Right kidney (tissue), 1 donor: ENCODE measurements around the gene MOB3A.

ENCODE experiments used
- DNase-seq: peaks from one replicate; pipeline ENCODE4 v3.0.0-alpha.2; 2016

The MOB3A gene

DNA sequence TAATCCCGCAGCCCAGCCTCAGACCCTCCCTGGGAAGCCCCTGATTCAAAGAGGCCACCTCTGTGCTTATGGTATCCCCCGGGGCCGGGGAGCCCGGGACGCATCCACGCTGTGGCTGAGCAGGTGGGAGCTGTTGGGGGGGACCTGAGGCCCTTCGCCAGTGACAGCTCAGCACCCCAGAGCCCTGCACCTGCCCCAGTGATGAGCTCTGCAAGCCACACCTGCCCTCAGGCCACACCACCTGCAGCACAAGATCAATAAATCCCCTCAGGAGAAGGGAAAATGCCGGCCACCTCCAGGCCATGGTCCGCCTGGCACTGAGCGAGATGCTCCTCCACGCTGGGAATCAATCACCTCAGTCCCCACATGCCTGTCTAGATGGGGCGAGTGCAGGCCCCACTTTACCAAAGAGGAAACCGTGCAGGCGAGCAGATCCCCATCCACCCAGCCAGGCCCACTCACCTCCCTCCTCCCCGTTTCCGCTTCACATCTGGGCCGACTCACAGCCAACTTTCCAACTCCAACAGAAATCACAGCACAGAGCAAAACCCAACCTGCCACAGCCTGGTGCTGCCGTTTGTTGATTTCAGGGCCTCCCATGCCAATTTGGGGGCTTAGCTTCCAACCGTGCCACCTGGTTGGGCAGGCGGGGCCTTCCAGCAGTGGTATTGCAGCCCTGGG lies 12.8 kb downstream of the MOB3A start:
- DNase-seq: no peak

DNA sequence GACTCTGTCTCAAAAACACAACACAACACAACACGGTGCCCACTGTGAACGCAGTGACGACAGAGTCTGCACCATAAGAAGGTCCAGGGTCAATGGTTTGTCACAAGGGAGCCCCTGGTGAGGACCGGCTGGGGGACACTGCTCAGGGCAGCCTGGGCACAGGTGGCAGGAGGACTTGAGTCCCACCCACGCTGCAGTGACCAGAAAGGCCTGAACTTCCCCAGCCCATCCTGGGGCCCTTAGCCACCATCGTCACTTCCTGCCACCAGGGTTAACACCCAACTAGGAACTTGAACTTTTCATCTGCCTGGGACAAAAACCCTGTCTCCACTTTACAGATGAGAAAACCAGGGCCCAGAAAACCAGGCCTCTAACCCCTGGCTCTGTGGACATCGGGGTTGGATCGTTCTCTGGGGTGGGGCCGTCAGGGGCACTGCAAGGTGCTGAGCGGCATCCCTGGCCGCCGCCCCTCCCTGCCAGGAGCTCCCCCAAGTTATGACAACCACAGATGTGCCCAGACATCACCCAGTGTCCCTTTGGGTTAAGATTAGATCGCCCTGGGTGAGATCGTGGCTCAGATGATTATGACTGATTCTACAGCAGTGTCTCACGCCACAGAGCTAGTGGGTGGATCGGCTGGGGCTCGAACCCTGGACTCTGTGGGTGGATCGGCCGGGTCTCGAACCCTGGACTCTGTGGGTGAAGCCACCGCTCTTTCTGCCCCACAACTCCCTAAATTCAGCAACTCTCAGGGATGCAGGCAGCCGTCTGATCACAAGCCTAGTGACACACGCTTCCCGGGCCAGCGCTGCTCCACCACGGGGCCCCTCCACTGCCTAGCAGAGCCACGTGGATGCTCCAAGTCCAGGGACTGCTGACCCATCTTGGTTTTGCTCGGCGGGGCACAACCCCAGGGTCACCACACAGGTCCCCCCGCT lies 14.0 kb downstream of the MOB3A start:
- DNase-seq: no peak

DNA sequence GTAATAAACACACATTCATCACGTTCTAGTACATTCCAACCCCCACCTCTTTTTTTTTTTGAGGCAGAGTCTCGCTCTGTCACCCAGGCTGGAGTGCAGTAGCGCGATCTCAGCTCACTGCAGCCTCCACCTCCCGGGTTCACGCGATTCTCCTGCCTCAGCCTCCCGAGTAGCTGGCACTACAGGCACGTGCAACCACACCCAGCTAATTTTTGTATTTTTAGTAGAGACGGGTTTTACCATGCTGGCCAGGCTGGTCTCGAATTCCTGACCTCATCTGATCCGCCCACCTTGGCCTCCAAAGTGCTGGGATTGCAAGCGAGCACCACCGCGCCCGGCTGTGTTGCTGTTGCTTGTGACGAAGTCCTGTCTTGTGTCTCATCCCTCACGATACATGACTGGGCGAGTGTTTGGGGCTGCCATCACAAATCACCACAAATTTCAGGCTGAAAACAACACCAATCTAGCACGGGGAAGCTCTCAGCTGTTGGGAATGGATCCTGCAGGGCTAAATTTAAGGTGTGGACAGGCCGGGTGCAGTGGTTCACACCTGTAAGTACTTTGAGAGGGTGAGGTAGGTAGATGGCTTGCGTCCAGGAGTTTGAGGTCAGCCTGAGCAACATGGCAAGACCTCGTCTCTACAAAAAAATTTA lies 15.7 kb downstream of the MOB3A start:
- DNase-seq: no peak

DNA sequence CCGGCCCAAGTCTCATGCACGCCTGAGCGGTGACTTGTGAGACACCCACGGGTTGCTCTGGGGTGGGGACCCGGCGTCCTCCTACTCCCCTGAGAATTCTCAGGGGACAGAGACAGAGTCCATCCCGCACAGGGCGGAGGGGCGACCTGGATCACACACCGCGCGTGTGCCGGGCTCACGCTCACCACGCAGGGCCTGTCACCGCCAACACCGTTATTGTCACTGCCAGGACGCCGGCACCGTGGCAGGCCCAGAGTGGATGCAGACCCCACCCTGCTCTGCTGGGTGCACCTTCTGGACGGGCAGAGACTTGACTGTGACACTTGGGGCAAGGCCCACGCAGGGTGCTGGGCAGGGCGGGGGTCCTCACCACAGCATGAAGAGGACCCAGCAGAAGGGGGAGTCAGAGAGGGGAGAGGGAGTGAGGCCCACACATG lies 16.2 kb downstream of the MOB3A start:
- no peak for DNase-seq

DNA sequence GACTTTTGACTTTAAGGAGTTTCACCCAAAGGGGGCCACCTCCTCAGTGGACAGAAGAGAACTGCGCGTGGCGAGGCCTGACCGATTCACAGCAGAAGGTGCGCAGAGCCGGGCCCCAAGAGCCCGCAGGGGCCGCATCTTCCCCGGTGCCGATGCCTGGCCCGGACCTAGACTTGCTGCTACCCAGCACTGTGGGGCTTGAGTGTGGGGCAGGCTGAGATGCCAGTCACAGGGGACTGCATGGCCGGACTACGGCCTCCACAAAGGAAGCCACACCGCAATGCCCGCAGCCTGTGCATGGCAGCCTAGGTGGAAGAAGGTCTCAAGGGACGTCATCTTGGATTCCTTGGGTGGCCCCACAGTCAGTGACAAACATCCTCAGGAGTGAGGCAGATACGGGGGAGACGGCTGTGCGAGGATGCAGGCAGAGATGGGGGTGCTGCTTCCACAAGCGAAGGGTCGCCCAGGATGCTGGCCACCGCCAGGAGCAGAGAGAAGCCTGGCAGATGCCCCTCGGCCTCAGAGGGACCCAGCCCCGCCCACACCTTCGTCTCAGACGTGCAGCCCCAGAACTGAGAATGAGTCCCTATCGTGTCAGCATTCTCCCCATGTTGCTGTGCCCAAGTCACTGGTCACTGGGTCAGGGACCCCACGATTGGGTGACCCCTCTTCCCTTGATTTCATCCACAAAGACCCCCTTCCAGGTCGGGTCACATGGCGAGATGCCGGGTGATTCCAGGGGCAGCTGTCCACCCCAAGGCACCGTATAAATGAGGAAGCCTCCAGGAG lies 16.9 kb downstream of the MOB3A start:
- DNase-seq: no peak

DNA sequence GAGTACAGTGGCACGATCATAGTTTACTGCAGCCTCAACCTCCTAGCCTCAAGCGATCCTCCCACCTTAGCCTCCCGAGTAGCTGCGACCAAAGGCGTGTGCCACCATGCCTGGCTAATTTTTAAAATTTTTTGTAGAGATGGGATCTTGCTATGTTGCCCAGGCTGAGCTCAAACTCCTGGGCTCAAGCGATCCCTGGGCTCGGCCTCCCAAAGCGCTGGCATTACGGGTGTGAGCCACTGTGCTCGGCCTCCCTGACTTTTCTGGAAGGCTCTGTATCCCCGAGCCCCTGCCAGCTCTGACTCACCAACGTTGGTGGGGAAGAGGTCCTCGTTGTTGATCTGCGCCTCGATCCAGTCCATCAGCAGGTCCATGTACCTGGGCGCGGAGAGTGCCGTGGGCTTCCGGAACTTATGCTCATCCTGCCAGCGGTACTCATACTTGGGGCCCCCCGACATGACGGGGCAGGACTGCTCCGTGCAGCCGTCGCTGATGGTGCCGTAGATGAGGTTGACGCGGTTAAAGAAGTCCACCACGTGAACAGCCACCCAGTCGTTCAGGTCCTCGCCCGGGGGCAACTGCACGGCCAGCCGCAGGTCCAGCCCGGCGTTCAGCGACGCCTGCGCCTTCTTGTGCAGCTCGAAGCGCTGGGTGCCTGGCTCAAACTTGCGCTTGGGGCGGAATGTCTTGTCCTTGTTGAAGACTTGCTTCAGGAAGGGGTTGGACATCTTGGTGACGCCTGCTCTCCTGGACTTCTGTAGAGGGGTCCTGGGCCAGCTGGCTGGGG lies 18.1 kb downstream of the MOB3A start:
- no peak for DNase-seq

DNA sequence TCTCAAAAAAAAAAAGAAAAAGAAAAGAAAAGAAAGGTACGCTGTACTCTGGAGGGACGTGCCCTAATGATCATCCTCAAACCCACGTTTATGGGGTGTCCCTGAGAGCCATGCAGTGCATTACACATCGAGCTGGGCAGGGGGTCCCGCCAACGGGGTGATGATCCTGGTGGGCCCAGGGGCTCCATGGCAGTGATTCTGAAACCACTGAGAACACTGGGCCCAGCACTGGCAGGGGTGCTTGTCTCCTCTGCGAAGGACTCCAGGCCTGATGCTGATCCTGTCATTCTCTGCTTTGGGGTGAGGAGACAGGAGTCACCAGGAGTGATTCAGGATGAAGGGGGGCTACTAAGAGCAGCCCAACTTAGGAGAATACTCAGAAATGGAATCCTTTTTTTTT lies 18.7 kb downstream of the MOB3A start:
- DNase-seq: no peak

DNA sequence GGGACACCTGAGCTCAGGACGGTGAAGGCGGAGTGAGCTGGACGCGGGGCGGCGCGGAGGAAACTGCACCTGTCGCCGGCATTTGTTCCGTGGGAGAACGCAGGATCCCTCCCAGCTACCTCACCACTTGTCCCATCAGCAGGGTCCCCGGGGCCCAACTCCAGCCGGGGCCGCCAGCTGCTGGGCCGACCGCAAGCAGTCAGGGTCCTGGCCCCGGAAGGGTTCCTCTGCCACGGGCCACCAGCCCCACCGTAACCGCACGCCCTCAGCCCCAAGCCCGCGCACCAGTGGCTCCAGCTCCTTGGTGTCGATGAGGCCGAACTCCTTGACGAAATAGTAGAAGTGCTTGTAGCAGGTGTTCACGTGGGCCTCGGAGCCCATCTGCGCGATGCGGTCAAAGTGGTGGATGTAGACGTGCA lies 19.6 kb downstream of the MOB3A start:
- DNase-seq: no peak

DNA sequence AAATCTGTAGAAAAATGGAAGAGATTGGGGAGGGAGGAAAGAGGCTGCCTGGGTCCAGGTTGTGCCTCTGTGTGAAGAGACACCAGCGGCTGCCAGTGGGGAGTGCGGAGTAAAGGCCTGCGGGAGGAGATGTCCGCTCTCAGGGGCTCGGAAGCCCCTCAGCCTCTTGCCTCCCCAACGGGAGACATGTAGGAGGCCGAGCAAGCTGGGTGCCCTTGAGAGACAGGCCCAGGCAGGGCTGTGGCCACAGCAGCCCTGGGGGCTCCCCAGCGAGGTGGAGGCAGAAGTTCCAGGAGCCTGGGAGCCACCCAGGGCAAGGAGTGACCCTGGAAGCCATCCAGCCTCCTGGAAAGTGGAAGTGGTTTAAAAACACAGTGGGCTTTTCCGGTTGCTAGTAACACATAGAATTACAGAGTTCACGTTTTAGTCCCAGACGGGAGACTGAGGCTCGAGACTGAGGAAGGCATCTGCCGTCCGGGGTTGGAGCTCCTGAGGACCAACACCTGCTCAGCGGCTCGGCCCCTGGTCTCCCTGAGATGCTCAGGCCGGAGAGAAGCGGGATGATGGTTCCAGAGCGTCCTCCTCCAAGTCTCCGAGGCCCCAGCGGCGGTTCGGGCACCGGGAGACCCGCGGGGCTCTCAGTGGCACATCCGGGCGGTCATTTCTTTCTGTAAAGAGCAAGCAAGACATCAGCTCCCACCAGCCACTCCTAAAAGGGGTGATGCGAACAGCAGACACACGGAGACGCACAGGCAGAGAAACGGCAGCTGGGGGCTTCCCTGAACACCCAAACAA lies 23.2 kb downstream of the MOB3A start:
- no peak for DNase-seq

DNA sequence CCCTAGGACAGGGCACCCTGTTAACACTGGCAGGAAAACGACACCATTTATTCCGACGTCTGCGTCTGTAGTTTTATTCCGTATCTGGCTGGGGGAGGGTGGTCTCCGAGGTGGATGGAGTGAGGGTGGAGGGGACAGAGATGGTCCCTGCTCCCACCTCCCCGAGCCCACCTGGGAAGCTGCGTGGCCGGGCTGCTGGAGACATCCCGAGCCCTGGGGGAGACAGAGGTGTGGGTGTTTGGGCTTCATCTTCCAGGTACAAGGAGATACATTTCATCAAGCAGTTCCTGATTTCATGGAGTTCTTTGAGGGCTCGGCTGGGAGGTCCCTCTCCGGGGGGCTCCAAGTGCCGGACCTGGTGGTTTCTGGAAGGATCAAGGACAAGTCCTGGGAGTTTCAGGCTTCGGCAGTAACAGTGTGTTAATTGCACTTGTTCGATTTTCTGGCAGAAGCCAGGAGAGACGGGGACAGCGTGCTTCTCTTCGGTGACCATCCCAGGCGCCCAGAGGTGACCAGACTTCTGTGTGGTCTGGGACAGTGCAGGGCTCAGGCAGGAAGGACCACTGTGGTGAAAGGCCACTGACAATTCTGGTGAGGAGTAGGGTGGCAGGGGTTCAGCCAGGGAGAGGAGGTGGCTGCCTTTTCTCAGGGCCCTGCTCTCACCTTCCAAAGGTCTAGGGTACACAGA lies 25.0 kb downstream of the MOB3A start:
- no peak for DNase-seq

DNA sequence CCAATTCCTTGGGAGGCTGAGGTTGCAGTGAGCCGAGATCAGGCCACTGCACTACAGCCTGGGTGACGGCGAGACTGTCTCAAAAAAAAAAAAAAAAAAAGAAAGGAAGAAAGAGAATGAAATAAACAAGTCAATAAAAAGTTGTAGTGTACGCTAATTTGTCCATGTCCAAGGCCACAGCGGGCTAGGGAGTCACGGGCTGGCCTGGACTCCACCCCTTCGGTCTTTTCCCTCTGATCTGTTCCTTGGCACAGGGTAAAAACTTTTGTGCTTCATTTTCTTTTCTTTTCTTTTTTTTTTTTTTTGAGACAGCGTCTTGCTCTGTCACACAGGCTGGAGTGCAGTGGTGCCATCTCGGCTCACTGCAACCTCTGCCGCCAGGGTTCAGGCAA lies 25.7 kb downstream of the MOB3A start:
- no peak for DNase-seq

DNA sequence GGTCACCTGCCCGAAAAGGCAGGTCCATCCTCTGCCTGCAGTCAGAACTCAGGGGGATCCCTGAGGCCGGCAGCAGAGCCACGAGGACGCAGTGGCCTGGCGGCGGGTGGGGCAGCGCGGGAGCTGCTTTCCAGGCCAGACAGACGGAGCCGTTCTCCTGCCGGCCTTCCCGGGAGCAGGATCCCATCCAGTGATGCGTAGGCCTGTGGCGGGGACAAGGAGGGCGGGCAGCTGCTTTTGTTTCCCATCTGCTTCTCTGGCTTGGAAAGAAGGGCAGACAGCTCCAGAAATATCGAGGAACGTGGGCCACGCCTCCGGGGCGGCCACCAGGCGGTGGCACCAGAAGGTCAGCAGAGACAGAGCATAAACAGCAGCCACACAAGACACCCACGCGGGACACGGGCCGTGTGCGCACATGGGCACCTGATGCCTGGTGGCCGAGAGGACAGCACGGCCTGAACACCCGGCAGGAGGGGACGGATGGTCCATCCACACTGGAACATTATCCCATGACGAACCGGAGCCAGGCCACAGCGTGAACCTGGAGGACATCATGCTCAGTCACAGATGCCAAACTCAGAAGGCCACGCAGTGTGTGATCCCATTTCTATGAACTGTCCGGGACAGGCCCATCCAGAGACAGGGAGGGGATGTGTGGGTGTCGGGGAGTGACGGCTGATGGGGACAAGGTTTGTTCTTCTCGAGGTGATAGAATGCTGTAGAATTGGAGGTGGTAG lies 31.2 kb downstream of the MOB3A start:
- DNase-seq: peak; percentile 47

DNA sequence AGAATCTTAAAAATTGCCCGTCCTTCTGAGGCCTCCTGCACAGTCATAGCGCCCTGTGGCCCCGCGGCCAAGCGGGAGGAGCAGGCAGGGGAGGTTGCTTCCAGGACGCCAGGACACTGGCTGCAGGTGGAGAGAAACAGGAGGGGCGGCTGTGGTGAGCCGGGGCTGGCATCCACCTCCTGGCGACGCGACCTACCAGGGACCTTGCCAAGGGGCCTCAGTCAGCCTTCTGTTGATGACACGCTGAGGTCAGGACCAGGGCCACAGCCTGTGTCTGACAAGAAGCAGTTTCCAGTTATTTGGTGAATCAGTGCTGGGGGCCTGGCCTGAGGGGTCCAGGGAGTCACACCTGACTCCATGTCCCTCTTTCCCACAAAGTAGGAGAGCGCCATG lies 31.7 kb downstream of the MOB3A start:
- no peak for DNase-seq

DNA sequence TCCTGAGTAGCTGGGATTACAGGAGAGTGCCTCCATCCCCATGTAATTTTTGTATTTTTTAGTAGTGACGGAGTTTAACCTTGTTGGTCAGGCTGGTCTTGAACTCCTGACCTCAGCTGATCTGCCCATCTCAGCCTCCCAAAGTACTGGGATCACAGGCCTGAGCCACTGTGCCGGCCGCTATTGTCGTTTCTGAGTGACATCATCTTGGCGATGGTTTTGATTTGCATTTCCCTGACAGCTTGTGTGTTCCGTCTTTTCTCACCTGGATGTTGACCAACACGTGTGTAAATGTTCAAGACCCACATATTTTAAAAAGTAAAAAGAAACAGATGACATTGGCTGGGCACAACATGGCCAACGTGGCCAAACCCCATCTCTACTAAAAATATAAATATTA lies 32.3 kb downstream of the MOB3A start:
- no peak for DNase-seq

DNA sequence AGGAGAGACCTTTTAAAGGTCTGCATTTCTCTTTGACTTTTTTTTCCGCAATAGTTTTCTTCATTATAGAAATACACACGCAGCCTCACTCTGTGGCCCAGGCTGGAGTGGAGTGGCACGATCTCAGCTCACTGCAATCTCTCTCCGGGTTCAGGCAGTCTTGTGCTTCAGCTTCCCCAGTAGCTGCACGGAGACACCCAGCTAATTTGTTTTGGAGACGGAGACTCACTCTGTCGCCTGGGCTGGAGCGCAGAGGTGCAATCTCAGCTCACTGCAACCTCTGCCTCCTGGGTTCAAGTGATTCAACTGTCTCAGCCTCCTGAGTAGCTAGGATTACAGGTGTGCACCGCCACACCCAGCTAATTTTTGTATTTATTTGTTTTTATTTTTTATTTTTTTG lies 33.4 kb downstream of the MOB3A start:
- DNase-seq: no peak

DNA sequence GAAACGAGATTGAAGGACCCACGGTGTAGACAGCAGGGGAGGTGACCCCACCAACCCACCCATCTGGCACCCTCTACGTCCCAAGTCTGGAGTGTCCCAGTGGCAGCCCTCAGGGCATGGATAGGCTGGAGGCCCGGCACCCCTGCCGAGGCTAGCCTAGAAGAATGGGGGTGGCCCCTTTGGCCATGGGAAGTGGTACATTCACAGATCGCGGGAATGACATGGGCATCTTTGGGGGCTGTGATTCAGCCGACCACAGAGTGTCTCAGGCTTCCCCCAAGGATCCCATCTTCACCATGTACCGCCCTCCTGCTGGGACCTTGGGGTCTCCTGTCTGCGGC lies 33.8 kb downstream of the MOB3A start:
- DNase-seq: no peak

DNA sequence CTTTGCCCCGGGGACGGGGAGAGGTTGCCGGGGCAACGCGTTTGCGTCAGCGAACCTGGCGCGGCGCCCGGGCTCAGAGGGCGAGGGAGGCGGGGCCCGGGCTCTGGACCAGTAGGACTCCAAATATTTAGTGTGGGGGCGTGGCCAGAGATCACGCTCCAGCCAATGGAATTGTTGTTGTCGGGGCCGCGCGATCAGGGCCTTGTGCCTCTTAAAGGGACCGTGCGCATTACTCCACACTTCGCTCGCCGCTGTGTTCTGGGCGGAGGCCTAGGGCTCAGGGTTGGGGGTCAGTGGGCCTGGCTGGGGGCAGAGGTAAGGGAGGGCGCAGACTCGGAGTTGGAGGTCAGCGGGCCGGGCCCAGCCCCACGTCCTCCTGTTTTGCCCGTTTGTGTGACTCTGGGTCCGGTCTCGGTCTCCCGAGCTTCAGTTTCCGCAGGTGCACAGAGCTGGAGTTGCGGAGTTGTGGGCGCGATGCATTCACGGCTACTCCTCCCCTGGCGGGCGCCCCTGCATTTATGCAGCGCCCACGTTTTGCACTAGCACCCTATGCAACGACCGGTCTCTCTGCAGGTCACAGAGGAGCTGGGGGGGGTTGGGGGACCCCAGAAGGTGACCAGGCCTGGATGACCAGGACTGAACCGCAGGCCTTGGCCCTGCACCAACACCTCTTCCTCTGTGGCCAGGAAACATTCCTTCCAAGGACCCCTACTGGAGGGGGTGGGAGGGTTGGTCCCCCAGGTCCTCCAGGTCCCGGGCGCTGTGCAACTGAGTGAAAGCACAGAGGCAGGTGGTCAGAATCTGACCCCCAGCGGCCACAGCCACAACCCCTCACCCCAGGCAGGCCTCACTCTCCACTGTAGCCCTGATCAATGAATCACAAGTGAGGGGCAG lies 34.4 kb downstream of the MOB3A start:
- DNase-seq: peak; percentile 90

DNA sequence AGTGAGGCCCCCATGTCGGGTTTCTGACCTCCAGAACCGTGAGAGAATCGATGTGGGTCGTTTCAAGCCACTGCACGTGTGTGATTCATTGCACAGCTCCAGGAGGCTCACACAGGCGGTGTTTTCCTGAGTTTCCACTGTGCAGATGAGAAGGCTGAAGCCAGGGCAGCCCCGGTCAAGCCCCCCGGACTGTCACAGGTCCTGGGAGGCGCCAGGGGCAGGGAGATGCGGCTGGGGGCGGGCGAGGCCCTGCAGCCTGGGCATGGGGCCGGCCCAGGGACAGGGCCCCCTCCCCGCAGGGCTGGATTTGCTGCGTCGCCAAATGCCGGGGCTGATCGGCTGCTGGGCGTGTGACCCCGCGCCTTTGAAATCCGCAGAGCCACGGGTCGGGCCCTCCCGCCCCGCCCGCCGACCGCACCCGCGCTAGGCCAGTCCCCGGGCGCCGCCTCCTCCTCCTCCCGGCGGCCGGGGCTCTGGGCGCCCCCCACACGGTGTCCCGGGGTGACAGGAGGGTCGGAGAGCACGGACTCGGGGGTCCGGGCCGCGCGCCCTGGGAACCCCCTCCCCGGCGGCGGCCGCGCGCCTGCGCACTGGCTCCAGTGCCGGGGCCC lies 35.1 kb downstream of the MOB3A start:
- DNase-seq: peak; percentile 98
